Adrenal gland (tissue), 5 donors: ENCODE measurements around the gene GPR3.

Experiments
- CTCF ChIP-seq, 6 experiments: fragments of 450-650 bp in 4 of 6; fragments of 200-600 bp in 2 of 6; sonication (generic) in 1 of 6; IDR thresholded peaks; 1 replicate in 5 of 6; 2 replicates in 1 of 6; pipeline versions ENCODE4 v1.5.1 to v1.8.0; 2016 to 2021; ENCODE audit warnings: antibody characterized with exemption in 6 of 6, mild to moderate bottlenecking in 2 of 6, moderate library complexity in 1 of 6
- POLR2A ChIP-seq, 2 donors: fragments of 450-650 bp; IDR thresholded peaks; one replicate each; pipeline ENCODE4 v1.6.1; 2017; ENCODE audit warnings: antibody characterized with exemption in 2 of 2, mild to moderate bottlenecking in 2 of 2, moderate library complexity in 1 of 2
- donor health status: DM: no; HTN: no; CAD: no.

DNA sequence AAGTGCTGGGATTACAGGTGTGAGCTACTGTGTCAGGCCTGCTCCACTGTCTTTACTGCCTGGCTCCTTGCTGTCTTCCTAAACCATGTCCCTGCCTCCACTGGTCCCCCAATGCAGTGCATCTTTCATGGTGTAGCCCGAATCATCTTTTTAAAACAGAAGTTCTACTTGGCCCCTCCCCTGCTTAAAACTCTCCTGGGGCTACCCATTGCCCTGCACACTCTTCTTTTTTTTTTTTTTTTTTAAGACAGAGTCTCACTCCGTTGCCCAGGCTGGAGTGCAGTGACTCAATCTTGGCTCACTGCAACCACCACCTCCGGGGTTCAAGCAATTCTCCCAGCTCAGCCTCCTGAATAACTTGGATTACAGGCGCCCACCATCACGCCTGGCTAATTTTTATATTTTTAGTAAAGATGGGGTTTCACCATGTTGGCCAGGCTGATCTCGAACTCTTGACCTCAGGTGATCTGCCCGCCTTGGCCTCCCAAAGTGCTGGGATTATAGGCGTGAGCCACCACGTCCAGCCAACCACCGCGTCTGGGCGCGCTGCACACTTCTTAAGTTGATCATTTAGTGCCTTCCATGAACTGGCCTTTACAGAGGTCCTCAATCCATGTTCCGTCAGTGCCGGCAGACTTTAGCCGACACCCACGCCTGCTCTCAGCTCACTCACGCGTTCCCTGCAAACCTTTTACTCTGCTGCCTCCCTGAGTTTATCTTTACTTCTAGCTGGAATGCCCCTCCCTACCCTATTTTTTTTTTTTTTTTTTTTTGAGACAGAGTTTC lies 20.2 kb upstream of the GPR3 start:
- TF ChIP-seq POLR2A (IDR thresholded peaks at IDR 0.05) (no peak), CTCF (IDR thresholded peaks at IDR 0.05) (no peak)
